Body of pancreas (tissue), 4 donors: ENCODE results near the gene SELENOP. TPM values are rescaled to one million over a fixed set of nuclear protein-coding genes. Genes with fewer than 3 reads are reported as not detected.
A peak's percentile ranks its signal among the peaks of the same experiment; 100 is the strongest.

Source experiments
- ATAC-seq: fragments of 150-250 bp; one replicate; pipeline ENCODE4 v1.9.1; 2016
- DNase-seq, 4 donors: peaks; one replicate each; pipeline ENCODE4 v3.0.0-alpha.2; 2019
- H3K27ac ChIP-seq, 4 donors: fragments of 200-600 bp; sonication (generic); 1 replicate in 3 of 4; 2 replicates in 1 of 4; pipeline versions ENCODE4 v1.5.1 to v1.6.1; 2016 to 2019; ENCODE audit warnings: mild to moderate bottlenecking in 1 of 4, mixed read lengths in 1 of 4, moderate library complexity in 1 of 4
- H3K27me3 ChIP-seq, 2 donors: fragments of 200-600 bp; sonication (generic); one replicate each; pipeline ENCODE4 v1.6.0; 2016; ENCODE audit warnings: mild to moderate bottlenecking in 1 of 2
- H3K36me3 ChIP-seq, 2 donors: fragments of 200-600 bp; sonication (generic); replicated peaks in 1 of 2; 2 replicates each; pipeline ENCODE4 v1.5.1; 2016; ENCODE audit warnings: low read depth in 2 of 2; ENCODE audit not compliant: insufficient read depth in 1 of 2
- H3K4me1 ChIP-seq: fragments of 200-600 bp; sonication (generic); one replicate; pipeline ENCODE4 v1.6.0; 2016
- H3K4me3 ChIP-seq, 2 donors: fragments of 200-600 bp; sonication (generic); 1 replicate in 1 of 2; 2 replicates in 1 of 2; pipeline ENCODE4 v1.5.1; 2016 to 2019
- H3K9me3 ChIP-seq, 3 donors: fragments of 200-600 bp; sonication (generic); 1 replicate in 2 of 3; 2 replicates in 1 of 3; pipeline ENCODE4 v1.5.1; 2016
- CTCF ChIP-seq, 7 experiments: fragments of 450-650 bp in 4 of 7; fragments of 200-600 bp in 3 of 7; sonication (generic) in 3 of 7; IDR thresholded peaks; one replicate each; pipeline ENCODE4 v1.5.1; 2016 to 2019; ENCODE audit warnings: antibody characterized with exemption in 7 of 7
- POLR2A ChIP-seq, 3 donors: fragments of 450-650 bp; IDR thresholded peaks; one replicate each; pipeline ENCODE4 v1.6.1; 2016; ENCODE audit warnings: antibody characterized with exemption in 3 of 3, mild to moderate bottlenecking in 2 of 3
- WGBS, 2 donors: methylation state at CpG; one replicate each; pipeline ENCODE4 v1.1.5; 2017; 5-methylcytosine and 5-hydroxymethylcytosine counted together
- intact Hi-C: fragments of 100-400 bp; cut with DNase I; formaldehyde crosslinking; loops from one replicate; pipeline ENCODE4 v1.15.1; 2023
- total RNA-seq, 2 donors: library from RNA; depleted of rRNA; stranded (reverse); fragments of >200 nt; gene quantifications; one replicate each; pipeline ENCODE4 v1.1.0, GENCODE V29; 2016

SELENOP gene
- total RNA-seq, 2 donors from 2014 or later: 97.9 to 289 TPM

GRCh38 chr5:42756606-42757601 lies 54.8 kb downstream of the SELENOP start, which contains the start of gene CCDC152:
Gene CCDC152 (plus strand): TSS chr5:42756818. CDS start chr5:42759122, 2,304 bp downstream.
- H3K4me3 ChIP-seq: peak within 1 kb of the TSS in 1 of 2 donors; percentile 22
- no peak for TF ChIP-seq POLR2A (IDR thresholded peaks at IDR 0.05)
- no peak for TF ChIP-seq CTCF (IDR thresholded peaks at IDR 0.05)
- ATAC-seq: peak; percentile 64
- peak; percentile 14 to 34 (median 28) for DNase-seq
- H3K27me3 ChIP-seq: no peaks in the 10 kb centered on the region
- H3K9me3 ChIP-seq: no peaks in the 10 kb centered on the region
- intact Hi-C loops: no loop called here
- no peaks in the 10 kb centered on the region for H3K36me3 ChIP-seq
- 15% methylated on average over 35 of the region's 35 CpGs for WGBS, 2 donors
- no peak within 1 kb of the TSS for H3K27ac ChIP-seq
- H3K4me1 ChIP-seq: no peaks in the 10 kb centered on the region

- Histone ChIP-seq H3K27me3 (no peaks in the 10 kb centered on the region), H3K9me3 (no peaks in the 10 kb centered on the region), H3K27ac (no peak overlapping the region), H3K4me1 (no peaks in the 10 kb centered on the region), H3K4me3 (no peak overlapping the region), H3K36me3 (no peaks in the 10 kb centered on the region)
- intact Hi-C loops: no loop called here
- ATAC-seq: no peak
- DNase-seq: no peak
- TF ChIP-seq CTCF (IDR thresholded peaks at IDR 0.05): no peak
- TF ChIP-seq POLR2A (IDR thresholded peaks at IDR 0.05): no peak
- 67 to 73% methylated on average over 3 of the region's 3 CpGs for WGBS, 2 donors
Observed at GRCh38 chr5:42753099-42753498, 58.6 kb downstream of the SELENOP start.

GRCh38 chr5:42751044-42751443 lies 60.6 kb downstream of the SELENOP start:
- Histone ChIP-seq H3K27me3 (no peaks in the 10 kb centered on the region), H3K4me1 (no peaks in the 10 kb centered on the region), H3K4me3 (no peak overlapping the region), H3K36me3 (no peaks in the 10 kb centered on the region), H3K9me3 (no peaks in the 10 kb centered on the region), H3K27ac (no peak overlapping the region)
- no peak for TF ChIP-seq CTCF (IDR thresholded peaks at IDR 0.05)
- TF ChIP-seq POLR2A (IDR thresholded peaks at IDR 0.05): no peak
- intact Hi-C loops: no loop called here
- ATAC-seq (no peak), DNase-seq (no peak)
- WGBS, 2 donors: 63% methylated on average over 5 of the region's 5 CpGs

- WGBS, 2 donors: 88 to 92% methylated on average over 5 of the region's 5 CpGs
- Histone ChIP-seq H3K4me3 (no peak overlapping the region), H3K27me3 (no peaks in the 10 kb centered on the region), H3K9me3 (no peaks in the 10 kb centered on the region), H3K27ac (no peak overlapping the region), H3K36me3 (no peaks in the 10 kb centered on the region), H3K4me1 (no peaks in the 10 kb centered on the region)
- TF ChIP-seq POLR2A (IDR thresholded peaks at IDR 0.05): no peak
- TF ChIP-seq CTCF (IDR thresholded peaks at IDR 0.05): no peak
- ATAC-seq (no peak), DNase-seq (no peak)
- intact Hi-C loops: no loop called here
Observed at GRCh38 chr5:42750507-42750906, 61.2 kb downstream of the SELENOP start.

Other genes with a start within 250 kb of the SELENOP start
- gene CCDC152, start 55.1 kb downstream of the SELENOP start, total RNA-seq: 1 to 10 TPM in 1 of 2 donors, not detected in 1; 1.3 TPM
- 1 to 10 TPM in 1 of 2 donors, under 1 TPM in 1; 0.99 to 1.3 TPM for gene ANXA2R, start 228.4 kb upstream of the SELENOP start, total RNA-seq